Measurements from ENCODE around the gene KAZN.

KAZN gene

DNA sequence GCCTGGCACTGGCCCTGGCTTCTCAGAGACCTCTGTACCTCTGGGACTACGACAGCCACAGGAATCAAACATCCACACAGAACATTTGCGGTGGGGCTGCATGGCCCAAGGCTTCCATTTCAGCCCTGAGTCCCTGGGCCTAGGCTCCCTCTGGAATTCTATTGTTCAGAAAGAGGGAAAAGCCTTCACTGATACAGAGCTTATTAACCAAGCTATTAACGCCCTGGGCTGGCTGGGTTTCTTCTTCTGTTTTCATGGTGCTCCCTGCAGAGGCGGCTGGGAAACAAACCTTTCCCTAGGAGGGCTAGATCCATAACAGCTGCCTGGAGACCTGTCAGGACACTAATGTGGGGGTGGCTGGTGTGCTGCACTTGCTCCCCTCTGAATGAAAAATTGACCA, 88.2 kb downstream of the KAZN start:
- no peak overlapping the region for H3K4me3 ChIP-seq (ENCODE audit: low read length, poor library complexity, severe bottlenecking)
- H3K9me3 ChIP-seq (ENCODE audit: insufficient read depth, low read depth, low read length), result no peaks in the 10 kb centered on the region
- no peaks in the 10 kb centered on the region for H3F3A ChIP-seq (ENCODE audit: low read depth)
- H3K79me2 ChIP-seq (ENCODE audit: insufficient read depth, low read length), result no peaks in the 10 kb centered on the region
- no peaks in the 10 kb centered on the region for H3K27me3 ChIP-seq (ENCODE audit: insufficient read depth, low read length, poor library complexity, severe bottlenecking)
- no peak overlapping the region for H3K9ac ChIP-seq (ENCODE audit: low read depth, low read length, poor library complexity, severe bottlenecking)
- H3K36me3 ChIP-seq (ENCODE audit: insufficient read depth, low read length), result no peaks in the 10 kb centered on the region
- H2AFZ ChIP-seq (ENCODE audit: low read length), result no peak overlapping the region
- H3K9me2 ChIP-seq (replicated peaks; ENCODE audit: low read depth, low read length), result no peaks in the 10 kb centered on the region
- H4K20me1 ChIP-seq (ENCODE audit: insufficient read depth, low read length, poor library complexity, severe bottlenecking), result no peaks in the 10 kb centered on the region
- no peak overlapping the region for H3K4me2 ChIP-seq (ENCODE audit: low read depth, low read length, poor library complexity, severe bottlenecking)
- H3K4me1 ChIP-seq (ENCODE audit: insufficient read depth, low read length, poor library complexity, severe bottlenecking), result no peaks in the 10 kb centered on the region
- TF ChIP-seq, protein P1, sequence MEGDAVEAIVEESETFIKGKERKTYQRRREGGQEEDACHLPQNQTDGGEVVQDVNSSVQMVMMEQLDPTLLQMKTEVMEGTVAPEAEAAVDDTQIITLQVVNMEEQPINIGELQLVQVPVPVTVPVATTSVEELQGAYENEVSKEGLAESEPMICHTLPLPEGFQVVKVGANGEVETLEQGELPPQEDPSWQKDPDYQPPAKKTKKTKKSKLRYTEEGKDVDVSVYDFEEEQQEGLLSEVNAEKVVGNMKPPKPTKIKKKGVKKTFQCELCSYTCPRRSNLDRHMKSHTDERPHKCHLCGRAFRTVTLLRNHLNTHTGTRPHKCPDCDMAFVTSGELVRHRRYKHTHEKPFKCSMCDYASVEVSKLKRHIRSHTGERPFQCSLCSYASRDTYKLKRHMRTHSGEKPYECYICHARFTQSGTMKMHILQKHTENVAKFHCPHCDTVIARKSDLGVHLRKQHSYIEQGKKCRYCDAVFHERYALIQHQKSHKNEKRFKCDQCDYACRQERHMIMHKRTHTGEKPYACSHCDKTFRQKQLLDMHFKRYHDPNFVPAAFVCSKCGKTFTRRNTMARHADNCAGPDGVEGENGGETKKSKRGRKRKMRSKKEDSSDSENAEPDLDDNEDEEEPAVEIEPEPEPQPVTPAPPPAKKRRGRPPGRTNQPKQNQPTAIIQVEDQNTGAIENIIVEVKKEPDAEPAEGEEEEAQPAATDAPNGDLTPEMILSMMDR (conservative IDR thresholded peaks at IDR 0.05; ENCODE audit: low read length), result no peak
- TF ChIP-seq EZH2phosphoT487 (IDR thresholded peaks at IDR 0.05; ENCODE audit: borderline replicate concordance), result no peak

DNA sequence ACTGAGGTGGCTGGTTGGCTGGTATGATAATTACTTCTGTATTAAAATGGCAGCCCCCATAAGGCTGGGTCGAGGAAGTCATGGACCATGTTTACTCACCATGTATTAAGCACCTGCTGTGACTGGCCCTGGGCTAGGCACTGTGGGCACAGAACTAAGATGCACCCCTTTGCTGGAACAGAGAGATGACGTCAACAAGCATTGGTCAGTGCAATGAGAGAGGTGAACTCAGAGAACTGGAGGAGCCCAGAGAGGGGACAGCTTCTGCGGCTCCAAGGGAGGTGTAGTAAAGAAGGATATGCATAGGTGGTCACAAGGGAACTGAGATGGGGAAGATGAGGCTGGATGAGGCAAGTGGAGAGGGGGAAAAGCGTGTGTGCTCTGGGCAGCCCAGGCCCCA, 88.7 kb downstream of the KAZN start:
- Histone ChIP-seq H3K79me2 (ENCODE audit: insufficient read depth, low read length) (no peaks in the 10 kb centered on the region), H4K20me1 (ENCODE audit: insufficient read depth, low read length, poor library complexity, severe bottlenecking) (no peaks in the 10 kb centered on the region), H3K9ac (ENCODE audit: low read depth, low read length, poor library complexity, severe bottlenecking) (no peak overlapping the region), H3K9me2 (replicated peaks; ENCODE audit: low read depth, low read length) (no peaks in the 10 kb centered on the region), H3K36me3 (ENCODE audit: insufficient read depth, low read length) (no peaks in the 10 kb centered on the region), H3K9me3 (ENCODE audit: insufficient read depth, low read depth, low read length) (no peaks in the 10 kb centered on the region), H3K4me2 (ENCODE audit: low read depth, low read length, poor library complexity, severe bottlenecking) (no peak overlapping the region), H3K4me3 (ENCODE audit: low read length, poor library complexity, severe bottlenecking) (no peak overlapping the region), H3F3A (ENCODE audit: low read depth) (no peaks in the 10 kb centered on the region), H3K4me1 (ENCODE audit: insufficient read depth, low read length, poor library complexity, severe bottlenecking) (no peaks in the 10 kb centered on the region), H3K27me3 (ENCODE audit: insufficient read depth, low read length, poor library complexity, severe bottlenecking) (no peaks in the 10 kb centered on the region), H2AFZ (ENCODE audit: low read length) (no peak overlapping the region)
- TF ChIP-seq EZH2phosphoT487 (IDR thresholded peaks at IDR 0.05; ENCODE audit: borderline replicate concordance), result no peak
- TF ChIP-seq, protein P1 (conservative IDR thresholded peaks at IDR 0.05; ENCODE audit: low read length), result no peak

DNA sequence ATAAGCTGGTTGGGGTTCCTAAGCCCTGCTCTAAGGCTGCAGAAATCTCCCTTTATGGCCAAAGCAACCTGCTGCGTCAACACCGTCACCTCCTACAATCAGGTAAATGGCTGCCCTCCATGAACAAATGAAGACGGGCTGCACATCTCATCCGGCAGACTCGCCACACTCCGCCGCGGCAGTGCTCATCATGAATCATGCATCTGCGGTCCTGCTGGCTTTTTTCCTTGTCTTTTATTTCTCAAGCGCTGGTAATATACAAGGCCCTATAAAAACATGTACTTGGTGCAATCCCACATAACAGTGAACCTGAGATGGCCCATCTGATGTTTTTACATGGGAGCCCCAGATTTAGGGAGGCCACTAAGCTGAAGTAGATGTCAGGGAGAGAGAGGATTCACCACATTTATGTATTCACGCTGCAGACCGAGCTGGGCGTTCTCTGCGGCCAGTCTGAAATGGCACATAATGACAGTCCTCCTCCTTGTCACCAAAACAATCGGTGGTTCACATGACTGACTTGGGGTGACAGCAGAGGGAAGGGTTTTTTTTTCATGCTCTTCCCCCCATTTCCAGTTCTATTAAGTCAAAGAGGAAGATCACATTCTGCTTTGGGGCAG, 91.6 kb downstream of the KAZN start:
- no peak overlapping the region for H3K4me2 ChIP-seq (ENCODE audit: low read depth, low read length, poor library complexity, severe bottlenecking)

More for the DNA sequence above, 91.6 kb downstream of the KAZN start:
- no peak overlapping the region for H3K9ac ChIP-seq (ENCODE audit: low read depth, low read length, poor library complexity, severe bottlenecking)
- no peaks in the 10 kb centered on the region for H3K36me3 ChIP-seq (ENCODE audit: insufficient read depth, low read length)
- H3K79me2 ChIP-seq (ENCODE audit: insufficient read depth, low read length), result no peaks in the 10 kb centered on the region
- H4K20me1 ChIP-seq (ENCODE audit: insufficient read depth, low read length, poor library complexity, severe bottlenecking), result no peaks in the 10 kb centered on the region
- H3K4me1 ChIP-seq (ENCODE audit: insufficient read depth, low read length, poor library complexity, severe bottlenecking), result no peaks in the 10 kb centered on the region
- no peaks in the 10 kb centered on the region for H3F3A ChIP-seq (ENCODE audit: low read depth)
- no peak for TF ChIP-seq EZH2phosphoT487 (IDR thresholded peaks at IDR 0.05; ENCODE audit: borderline replicate concordance)
- TF ChIP-seq, protein P1 (conservative IDR thresholded peaks at IDR 0.05; ENCODE audit: low read length), result no peak
- no peak overlapping the region for H2AFZ ChIP-seq (ENCODE audit: low read length)
- H3K9me2 ChIP-seq (replicated peaks; ENCODE audit: low read depth, low read length), result no peaks in the 10 kb centered on the region
- H3K27me3 ChIP-seq (ENCODE audit: insufficient read depth, low read length, poor library complexity, severe bottlenecking), result no peaks in the 10 kb centered on the region
- H3K4me3 ChIP-seq (ENCODE audit: low read length, poor library complexity, severe bottlenecking), result no peak overlapping the region
- H3K9me3 ChIP-seq (ENCODE audit: insufficient read depth, low read depth, low read length), result no peaks in the 10 kb centered on the region
